Keratinocyte (primary cell): Measurements from ENCODE around the gene RAI14. TPM values are rescaled to one million over a fixed set of nuclear protein-coding genes. Genes with fewer than 3 reads are reported as not detected.

Experiments
- DNase-seq: peaks from one replicate; pipeline ENCODE4 v3.0.0-alpha.2; 2011; ENCODE audit warnings: low read depth, missing footprints, low spot score
- FAIRE-seq: peaks from 2 replicates; lab custom pipeline; 2011; peaks lifted over from hg19 to GRCh38; lab: Jason Lieb, UNC
- H2AFZ ChIP-seq: 2 replicates; pipeline ENCODE4 v1.6.0; 2012; ENCODE audit warnings: low read length, control low read depth, inconsistent platforms; ENCODE audit not compliant: control insufficient read depth
- H3K27ac ChIP-seq: 2 replicates; pipeline ENCODE4 v1.5.1; 2011; ENCODE audit warnings: low read length; ENCODE audit not compliant: control insufficient read depth, insufficient read depth
- H3K27me3 ChIP-seq: 3 replicates; pipeline ENCODE4 v1.6.0; 2011; ENCODE audit warnings: low read length; ENCODE audit not compliant: control insufficient read depth, insufficient read depth; ENCODE audit errors: extremely low read depth
- H3K36me3 ChIP-seq, 2 experiments: 2 replicates in 1 of 2; 3 replicates in 1 of 2; pipeline ENCODE4 v1.5.1; 2011; ENCODE audit warnings: low read length in 2 of 2, mild to moderate bottlenecking in 1 of 2; ENCODE audit not compliant: control insufficient read depth in 2 of 2, insufficient read depth in 2 of 2; ENCODE audit errors: extremely low read depth in 1 of 2
- H3K4me1 ChIP-seq: 3 replicates; pipeline ENCODE4 v1.5.1; 2011; ENCODE audit warnings: low read length; ENCODE audit not compliant: control insufficient read depth, insufficient read depth; ENCODE audit errors: extremely low read depth
- H3K4me2 ChIP-seq: 3 replicates; pipeline ENCODE4 v1.6.0; 2011; ENCODE audit warnings: low read depth, low read length; ENCODE audit not compliant: control insufficient read depth, insufficient read depth; ENCODE audit errors: extremely low read depth
- H3K4me3 ChIP-seq, 3 experiments: fragments of 200-600 bp in 1 of 3; sonication (generic) in 1 of 3; 2 replicates in 2 of 3; 3 replicates in 1 of 3; pipeline ENCODE4 v1.5.1; 2011 to 2016; ENCODE audit warnings: low read length in 3 of 3, mild to moderate bottlenecking in 3 of 3, control low read depth in 2 of 3, inconsistent platforms in 1 of 3, low read depth in 1 of 3, mixed read lengths in 1 of 3, mixed run types in 1 of 3, moderate library complexity in 1 of 3; ENCODE audit not compliant: control insufficient read depth in 2 of 3, insufficient read depth in 2 of 3; ENCODE audit errors: extremely low read depth in 1 of 3
- H3K79me2 ChIP-seq: 2 replicates; pipeline ENCODE4 v1.6.0; 2012; ENCODE audit warnings: low read length; ENCODE audit not compliant: control insufficient read depth, insufficient read depth
- H3K9ac ChIP-seq: 3 replicates; pipeline ENCODE4 v1.6.0; 2011; ENCODE audit warnings: low read length; ENCODE audit not compliant: control insufficient read depth, insufficient read depth; ENCODE audit errors: extremely low read depth
- H3K9me1 ChIP-seq: 3 replicates; pipeline ENCODE4 v1.6.0; 2011; ENCODE audit warnings: low read length; ENCODE audit not compliant: control insufficient read depth, insufficient read depth; ENCODE audit errors: extremely low read depth
- H3K9me3 ChIP-seq: 2 replicates; pipeline ENCODE4 v1.5.1; 2012; ENCODE audit warnings: low read depth, low read length; ENCODE audit not compliant: control insufficient read depth
- H4K20me1 ChIP-seq: 3 replicates; pipeline ENCODE4 v1.6.0; 2011; ENCODE audit warnings: low read length; ENCODE audit not compliant: control insufficient read depth, insufficient read depth; ENCODE audit errors: extremely low read depth
- EZH2 ChIP-seq: IDR thresholded peaks from one replicate; pipeline ENCODE4 v1.6.1; 2012; ENCODE audit warnings: inconsistent platforms, mild to moderate bottlenecking, low read length, moderate library complexity
- dilution Hi-C: fragments of 300-500 bp; cut with MboI; formaldehyde crosslinking; loops from one replicate; pipeline ENCODE4 v1.7.0; 2020; ENCODE audit warnings: low sequenced_read_pairs; ENCODE audit not compliant: extremely low pct_ligation_motif_present
- polyA plus RNA-seq, 5 experiments: library from polyadenylated mRNA; depleted of rRNA in 3 of 5; stranded (reverse) in 3 of 5; stranded (forward) in 1 of 5; unstranded in 1 of 5; fragments of >200 nt; gene quantifications; 1 replicate in 1 of 5; 2 replicates in 3 of 5; 3 replicates in 1 of 5; pipeline versions ENCODE4 v1.2.1 to v1.2.3, GENCODE V29; 2011 to 2012; ENCODE audit warnings: missing spikeins in 2 of 5, low read depth in 1 of 5, low replicate concordance in 1 of 5
- TF ChIP-seq, protein P1 (sequence below), 3 experiments: IDR thresholded peaks in 1 of 3; conservative IDR thresholded peaks in 1 of 3; optimal IDR thresholded peaks in 1 of 3; 2 replicates in 2 of 3; 3 replicates in 1 of 3; pipeline versions ENCODE3 to v1.5.1; 2011; ENCODE audit warnings: low read length in 3 of 3, mild to moderate bottlenecking in 3 of 3, moderate library complexity in 2 of 3, control low read depth in 1 of 3, inconsistent platforms in 1 of 3; ENCODE audit not compliant: insufficient read depth in 2 of 3; ENCODE audit errors: extremely low read depth in 1 of 3

RAI14 gene
- polyA plus RNA-seq, 1 donor (not counting 4 experiments of a cell fraction or from before 2014, with no cell fraction given) = 31.4 TPM

DNA sequence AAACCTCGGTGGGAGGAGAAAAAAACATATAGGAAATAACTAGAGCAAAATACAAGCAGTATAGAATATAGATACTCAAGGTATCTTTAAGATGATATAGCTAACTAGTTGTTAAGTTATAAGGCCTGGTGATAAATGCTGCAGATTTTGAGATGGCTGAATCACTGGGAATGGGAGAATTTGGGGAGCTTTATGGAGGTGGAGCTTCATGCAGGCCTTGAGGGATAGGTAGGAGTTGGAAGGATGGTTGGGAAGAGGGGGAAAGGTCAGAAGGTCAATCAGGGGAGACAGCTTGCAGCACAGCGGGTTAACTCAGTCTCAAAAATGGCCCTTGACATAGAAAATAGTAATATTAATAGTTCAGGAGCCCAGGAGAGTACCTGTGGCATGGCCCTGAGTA is 34.8 kb downstream of the RAI14 start:
- H3K27ac ChIP-seq = no peak overlapping the region
- H4K20me1 ChIP-seq = no peaks in the 10 kb centered on the region
- H3K36me3 ChIP-seq = peaks cover 4 to 7% of the 10 kb centered on the region in 2 experiments

DNA sequence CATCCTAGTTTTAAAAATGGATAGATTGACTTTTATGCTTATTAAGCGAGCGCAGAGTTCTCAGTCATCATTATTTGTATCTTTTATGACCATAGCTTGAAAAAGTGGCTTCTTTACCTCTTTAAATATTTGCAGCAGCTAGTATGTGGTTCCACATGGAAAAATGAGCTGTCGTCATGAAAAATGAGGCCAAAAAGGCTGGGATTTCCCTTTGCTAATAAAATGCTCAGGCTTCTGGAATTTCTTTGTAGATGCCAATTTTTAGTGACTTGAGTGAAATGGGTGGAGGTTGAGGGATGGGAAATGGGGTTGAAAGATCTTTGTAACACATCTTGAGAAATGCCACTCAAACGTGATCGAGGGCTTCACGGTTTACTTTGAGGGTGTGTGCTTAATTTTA is 35.2 kb downstream of the RAI14 start:
- H3K4me1 ChIP-seq = peaks cover 14% of the 10 kb centered on the region

More for the DNA sequence above, 34.8 kb downstream of the RAI14 start:
- dilution Hi-C loops = no loop called here
- Histone ChIP-seq H3K9me1 (no peaks in the 10 kb centered on the region), H3K4me1 (peaks cover 18% of the 10 kb centered on the region), H3K4me3 (no peak overlapping the region), H3K27me3 (no peaks in the 10 kb centered on the region), H3K4me2 (no peak overlapping the region), H3K9ac (no peak overlapping the region), H3K9me3 (no peaks in the 10 kb centered on the region), H3K79me2 (peaks cover 9% of the 10 kb centered on the region), H2AFZ (no peak overlapping the region)
- TF ChIP-seq EZH2 = no peak
- TF ChIP-seq, protein P1, sequence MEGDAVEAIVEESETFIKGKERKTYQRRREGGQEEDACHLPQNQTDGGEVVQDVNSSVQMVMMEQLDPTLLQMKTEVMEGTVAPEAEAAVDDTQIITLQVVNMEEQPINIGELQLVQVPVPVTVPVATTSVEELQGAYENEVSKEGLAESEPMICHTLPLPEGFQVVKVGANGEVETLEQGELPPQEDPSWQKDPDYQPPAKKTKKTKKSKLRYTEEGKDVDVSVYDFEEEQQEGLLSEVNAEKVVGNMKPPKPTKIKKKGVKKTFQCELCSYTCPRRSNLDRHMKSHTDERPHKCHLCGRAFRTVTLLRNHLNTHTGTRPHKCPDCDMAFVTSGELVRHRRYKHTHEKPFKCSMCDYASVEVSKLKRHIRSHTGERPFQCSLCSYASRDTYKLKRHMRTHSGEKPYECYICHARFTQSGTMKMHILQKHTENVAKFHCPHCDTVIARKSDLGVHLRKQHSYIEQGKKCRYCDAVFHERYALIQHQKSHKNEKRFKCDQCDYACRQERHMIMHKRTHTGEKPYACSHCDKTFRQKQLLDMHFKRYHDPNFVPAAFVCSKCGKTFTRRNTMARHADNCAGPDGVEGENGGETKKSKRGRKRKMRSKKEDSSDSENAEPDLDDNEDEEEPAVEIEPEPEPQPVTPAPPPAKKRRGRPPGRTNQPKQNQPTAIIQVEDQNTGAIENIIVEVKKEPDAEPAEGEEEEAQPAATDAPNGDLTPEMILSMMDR (optimal IDR thresholded peaks at IDR 0.05 in 1 of 3, IDR thresholded peaks at IDR 0.05 in 1 of 3, conservative IDR thresholded peaks at IDR 0.05 in 1 of 3; ENCODE audit: extremely low read depth in 1 of 3, insufficient read depth in 2 of 3, low read length in 3 of 3) = no peak
- FAIRE-seq (no peak), DNase-seq (no peak)

More for the DNA sequence above, 35.2 kb downstream of the RAI14 start:
- Histone ChIP-seq H3K4me2 (no peak overlapping the region), H4K20me1 (no peaks in the 10 kb centered on the region), H3K9ac (no peak overlapping the region), H3K27me3 (no peaks in the 10 kb centered on the region), H3K9me3 (no peaks in the 10 kb centered on the region), H2AFZ (no peak overlapping the region), H3K36me3 (peaks cover 4 to 7% of the 10 kb centered on the region in 2 experiments), H3K27ac (no peak overlapping the region), H3K4me3 (no peak overlapping the region), H3K79me2 (peaks cover 7% of the 10 kb centered on the region), H3K9me1 (no peaks in the 10 kb centered on the region)
- TF ChIP-seq, protein P1 (optimal IDR thresholded peaks at IDR 0.05 in 1 of 3, IDR thresholded peaks at IDR 0.05 in 1 of 3, conservative IDR thresholded peaks at IDR 0.05 in 1 of 3; ENCODE audit: extremely low read depth in 1 of 3, insufficient read depth in 2 of 3, low read length in 3 of 3) = no peak
- no peak for TF ChIP-seq EZH2
- DNase-seq (no peak), FAIRE-seq (no peak)
- dilution Hi-C loops = no loop called here
